ENCODE results near the gene TGFBR1.

DNA sequence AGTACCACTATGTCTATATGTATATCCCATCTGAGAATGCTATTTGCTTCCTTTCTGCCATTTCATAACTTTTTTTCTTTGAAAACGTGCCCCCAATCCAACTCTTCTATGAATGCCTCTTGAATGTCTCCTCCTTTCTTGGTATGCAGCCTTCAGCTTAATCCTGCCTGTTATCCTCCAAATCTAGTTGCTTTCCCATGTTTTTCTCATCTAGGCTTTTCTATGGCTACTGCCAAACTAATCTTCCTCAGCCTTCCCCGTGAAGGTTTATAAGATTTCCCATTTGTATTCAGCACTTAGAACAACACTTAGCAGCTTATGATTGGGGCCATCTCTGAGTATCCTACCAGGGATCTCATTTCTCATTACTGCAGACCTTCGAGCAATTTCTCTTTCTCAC, 2.5 kb downstream of the TGFBR1 start:
- TF ChIP-seq POLR2A (IDR thresholded peaks at IDR 0.05; ENCODE audit: low read depth, low read length): no peak
- no peak for TF ChIP-seq POLR2AphosphoS5 (IDR thresholded peaks at IDR 0.05; ENCODE audit: low read depth, low read length)

All from GM12892 (cell line).